Ectodermal cell (in vitro differentiated cells): ENCODE measurements around the gene AMER2.

ENCODE experiments used
- H3K27ac ChIP-seq: 2 replicates; pipeline ENCODE4 v1.7.0; 2013; ENCODE audit warnings: mild to moderate bottlenecking, low read depth, low read length; ENCODE audit not compliant: insufficient read depth, poor library complexity, severe bottlenecking
- H3K27me3 ChIP-seq: 2 replicates; pipeline ENCODE4 v1.7.0; 2013; ENCODE audit warnings: mild to moderate bottlenecking, low read length; ENCODE audit not compliant: insufficient read depth, control insufficient read depth, poor library complexity, severe bottlenecking
- H3K36me3 ChIP-seq: one replicate; pipeline ENCODE4 v1.7.0; 2013; ENCODE audit warnings: low read length; ENCODE audit not compliant: control insufficient read depth, insufficient read depth
- H3K4me1 ChIP-seq: one replicate; pipeline ENCODE4 v1.7.0; 2013; ENCODE audit warnings: low read length; ENCODE audit not compliant: control insufficient read depth, insufficient read depth
- H3K4me3 ChIP-seq: 2 replicates; pipeline ENCODE4 v1.7.0; 2013; ENCODE audit warnings: low read depth, low read length, control low read depth; ENCODE audit not compliant: insufficient read depth
- H3K9me3 ChIP-seq: 2 replicates; pipeline ENCODE4 v1.7.0; 2013; ENCODE audit warnings: mild to moderate bottlenecking, low read length, moderate library complexity; ENCODE audit not compliant: control insufficient read depth
- WGBS, 2 experiments: methylation state at CpG; one replicate each; pipeline ENCODE4 v1.1.7; 2013; ENCODE audit warnings: missing lambda C conversion rate in 2 of 2; 5-methylcytosine and 5-hydroxymethylcytosine counted together

The AMER2 gene

DNA sequence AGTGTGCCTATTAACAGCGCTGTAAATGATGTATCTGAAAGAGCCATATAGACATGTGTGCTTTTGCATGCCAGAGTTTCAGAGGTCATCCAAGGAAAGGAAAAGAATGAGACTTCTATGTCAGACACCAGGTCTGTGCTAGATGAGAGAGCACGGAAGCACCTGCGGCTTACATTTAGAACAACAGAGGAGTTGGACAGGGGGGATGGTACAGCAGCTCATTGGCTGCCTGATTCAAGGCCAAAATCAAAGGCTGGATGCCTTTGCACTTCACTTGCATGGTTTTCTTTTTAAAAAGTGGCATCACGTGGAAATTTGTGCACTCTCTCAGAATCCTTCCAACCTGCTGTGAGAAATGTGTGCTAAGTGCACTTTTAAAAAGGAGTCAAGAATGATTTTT lies 32.8 kb upstream of the AMER2 start:
- H3K36me3 ChIP-seq, result no peaks in the 10 kb centered on the region
- WGBS, 2 experiments, result 85 to 86% methylated on average over 4 of the region's 4 CpGs
- H3K27ac ChIP-seq, result no peak overlapping the region
- H3K4me3 ChIP-seq, result no peak overlapping the region
- H3K9me3 ChIP-seq, result no peaks in the 10 kb centered on the region
- peaks cover 4% of the 10 kb centered on the region for H3K4me1 ChIP-seq
- H3K27me3 ChIP-seq, result no peaks in the 10 kb centered on the region

DNA sequence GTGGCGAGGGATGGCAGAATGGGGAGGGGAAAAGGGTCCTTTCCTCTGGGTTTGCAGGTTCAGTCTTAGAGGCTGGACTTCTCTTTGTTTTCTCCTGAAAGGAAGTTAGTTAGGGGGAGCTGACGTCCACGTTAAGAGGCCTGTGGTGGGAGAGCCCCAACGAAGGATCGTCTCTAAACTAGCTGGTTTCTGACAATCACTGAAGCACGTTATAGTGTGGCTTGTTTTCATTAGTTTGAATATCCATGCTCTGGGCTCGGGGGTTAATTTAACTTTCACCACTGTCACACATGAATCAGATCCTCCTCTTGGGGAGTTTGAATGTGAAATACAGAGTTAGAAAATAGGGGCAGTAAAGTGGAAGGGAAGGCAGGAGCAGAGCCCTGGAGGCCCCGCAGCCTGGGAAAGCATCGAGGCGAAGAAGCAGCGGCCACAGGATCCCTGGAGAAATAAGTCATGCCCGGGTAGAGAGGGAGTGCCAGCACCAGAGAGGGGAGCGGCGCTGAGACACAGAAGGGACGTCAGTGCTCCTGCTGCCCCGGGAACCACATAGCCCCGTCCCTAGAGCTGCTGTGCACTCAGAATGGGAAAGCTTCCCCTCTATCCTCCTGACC lies 31.1 kb upstream of the AMER2 start:
- H3K27me3 ChIP-seq, result no peaks in the 10 kb centered on the region
- H3K36me3 ChIP-seq, result no peaks in the 10 kb centered on the region
- H3K27ac ChIP-seq, result no peak overlapping the region
- WGBS, 2 experiments, result 59 to 66% methylated on average over 16 to 17 of the region's 17 CpGs
- H3K9me3 ChIP-seq, result no peaks in the 10 kb centered on the region
- H3K4me1 ChIP-seq, result peaks cover 4% of the 10 kb centered on the region
- H3K4me3 ChIP-seq, result no peak overlapping the region

DNA sequence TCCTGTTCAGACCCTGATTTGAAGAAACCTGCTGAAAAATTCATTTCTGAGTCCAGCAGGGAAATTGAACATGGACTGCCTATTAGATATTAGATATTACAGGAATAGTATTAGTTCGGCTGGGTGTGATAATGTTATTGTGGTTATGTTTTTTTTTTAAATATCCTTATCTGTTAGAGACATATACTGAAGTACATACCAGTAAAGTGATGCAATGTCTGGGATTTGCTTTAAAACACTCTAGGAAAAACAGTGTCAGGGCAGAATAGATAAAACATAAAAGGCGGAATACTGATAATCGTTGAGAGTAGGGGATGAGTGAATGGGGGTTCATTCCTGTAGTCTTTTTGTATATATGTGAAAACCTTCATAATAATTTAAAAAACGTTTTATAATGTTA lies 28.7 kb upstream of the AMER2 start:
- Histone ChIP-seq H3K27me3 (no peaks in the 10 kb centered on the region), H3K36me3 (no peaks in the 10 kb centered on the region), H3K4me3 (no peak overlapping the region), H3K4me1 (peaks cover 4% of the 10 kb centered on the region), H3K27ac (no peak overlapping the region), H3K9me3 (no peaks in the 10 kb centered on the region)
- WGBS, 2 experiments, result 98% methylated on average over 3 of the region's 4 CpGs

DNA sequence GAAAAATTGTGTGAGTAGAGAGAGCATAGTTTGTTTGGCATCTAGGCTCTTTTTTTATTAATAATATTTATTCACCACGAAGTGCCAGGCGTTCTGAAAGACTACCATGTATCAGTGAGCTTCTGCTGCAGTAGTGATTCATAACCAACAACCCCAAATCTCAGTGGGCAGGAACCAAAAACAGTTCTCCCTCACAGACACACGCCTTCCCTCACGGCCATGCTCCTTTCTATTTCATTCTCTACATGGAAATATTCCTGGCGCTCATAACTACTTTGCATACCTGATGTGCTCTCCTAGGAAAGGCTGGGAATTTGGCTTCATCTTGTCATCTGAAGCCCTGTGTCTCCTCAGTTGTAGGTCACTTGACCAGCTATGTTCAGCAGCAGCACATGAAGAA lies 26.6 kb upstream of the AMER2 start:
- Histone ChIP-seq H3K36me3 (no peaks in the 10 kb centered on the region), H3K4me3 (no peak overlapping the region), H3K4me1 (peaks cover 4% of the 10 kb centered on the region), H3K27ac (no peak overlapping the region), H3K27me3 (no peaks in the 10 kb centered on the region), H3K9me3 (no peaks in the 10 kb centered on the region)
- WGBS, 2 experiments, result 91 to 93% methylated on average over 5 of the region's 5 CpGs

DNA sequence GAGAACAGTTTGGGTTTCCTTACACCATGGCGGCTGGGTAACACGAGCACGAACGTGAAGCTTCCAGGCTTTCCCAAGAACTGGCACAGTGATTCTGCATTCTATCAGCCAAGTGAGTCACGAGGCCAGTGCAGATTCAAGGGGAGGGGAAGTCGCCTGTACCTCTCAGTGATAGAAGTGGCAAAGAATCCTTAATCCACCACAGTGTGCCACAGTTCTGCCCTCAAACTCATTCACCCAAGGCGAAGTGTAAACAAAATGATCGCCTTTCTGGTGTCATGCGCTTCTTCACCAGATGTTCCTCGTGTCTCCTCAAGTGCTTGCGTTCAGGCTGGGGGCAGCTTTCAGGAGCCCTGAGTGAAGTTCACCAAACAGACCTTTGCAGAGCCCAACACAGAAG lies 24.9 kb upstream of the AMER2 start:
- Histone ChIP-seq H3K4me1 (no peaks in the 10 kb centered on the region), H3K4me3 (no peak overlapping the region), H3K27ac (no peak overlapping the region), H3K9me3 (no peaks in the 10 kb centered on the region), H3K27me3 (no peaks in the 10 kb centered on the region), H3K36me3 (no peaks in the 10 kb centered on the region)
- 94% methylated on average over 11 of the region's 11 CpGs for WGBS, 2 experiments

DNA sequence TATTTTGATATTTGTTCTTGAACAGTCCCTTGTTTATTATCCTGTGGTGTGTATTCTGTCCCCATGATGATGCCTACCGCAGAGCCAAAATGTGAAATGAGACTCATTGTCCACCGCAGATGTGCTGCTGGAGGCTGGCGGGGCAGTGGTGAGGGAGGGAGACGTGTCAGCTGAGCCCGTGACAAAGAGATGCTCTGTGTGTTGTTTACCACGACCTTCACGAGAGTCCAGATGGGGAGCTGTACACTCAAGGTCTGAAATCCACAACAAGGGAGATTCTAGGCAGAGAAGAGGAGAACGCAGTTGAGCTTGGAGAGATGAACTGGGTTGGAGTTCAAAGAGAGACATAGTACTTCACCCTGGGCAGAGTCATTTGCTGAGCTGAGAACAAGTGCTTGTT lies 20.8 kb upstream of the AMER2 start:
- H3K27ac ChIP-seq, result no peak overlapping the region
- no peaks in the 10 kb centered on the region for H3K36me3 ChIP-seq
- H3K4me1 ChIP-seq, result no peaks in the 10 kb centered on the region
- WGBS, 2 experiments, result 87 to 90% methylated on average over 8 of the region's 8 CpGs
- no peak overlapping the region for H3K4me3 ChIP-seq
- H3K27me3 ChIP-seq, result no peaks in the 10 kb centered on the region
- no peaks in the 10 kb centered on the region for H3K9me3 ChIP-seq

DNA sequence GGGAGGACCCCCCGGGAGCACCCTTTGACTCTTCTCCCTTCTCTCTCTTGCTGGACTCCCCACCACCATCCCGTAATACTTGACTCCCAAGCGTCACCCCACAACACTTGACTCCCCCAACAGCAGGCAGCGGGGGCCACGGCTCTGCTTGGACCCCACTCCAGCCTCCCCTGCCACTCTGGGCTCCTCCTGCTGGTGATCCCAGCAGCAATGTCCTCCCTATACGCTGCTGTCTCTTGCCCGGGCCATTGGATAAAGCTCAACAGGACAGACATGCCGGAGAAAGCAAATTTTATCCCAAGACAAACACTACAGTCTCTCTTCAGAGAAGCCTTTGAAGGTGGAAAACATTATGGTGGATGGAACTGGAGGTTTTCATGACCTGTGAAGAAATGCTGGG lies 20.4 kb upstream of the AMER2 start:
- WGBS, 2 experiments, result 91 to 95% methylated on average over 7 to 8 of the region's 8 CpGs
- Histone ChIP-seq H3K27ac (no peak overlapping the region), H3K36me3 (no peaks in the 10 kb centered on the region), H3K4me1 (no peaks in the 10 kb centered on the region), H3K27me3 (no peaks in the 10 kb centered on the region), H3K9me3 (no peaks in the 10 kb centered on the region), H3K4me3 (no peak overlapping the region)

DNA sequence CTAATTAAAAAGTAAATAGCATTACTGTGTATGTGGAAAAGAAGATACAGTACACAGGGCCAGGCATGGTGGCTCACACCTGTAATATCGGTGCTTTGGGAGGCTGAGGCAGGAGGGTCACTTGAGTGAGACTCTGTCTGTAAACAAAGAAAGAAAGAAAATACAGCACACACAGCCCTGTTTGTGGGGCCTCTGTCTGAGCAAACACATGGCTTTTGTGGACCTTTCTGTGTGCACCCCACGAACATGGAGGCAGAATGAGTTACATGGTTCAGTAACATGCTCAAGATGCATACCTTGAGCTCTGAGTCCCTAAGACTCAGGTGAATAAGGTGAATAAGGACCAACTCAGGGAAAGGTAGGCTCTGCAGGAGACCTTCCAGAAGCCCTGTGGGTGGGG lies 20.0 kb upstream of the AMER2 start:
- 90 to 93% methylated on average over 2 of the region's 2 CpGs for WGBS, 2 experiments
- Histone ChIP-seq H3K36me3 (no peaks in the 10 kb centered on the region), H3K27me3 (no peaks in the 10 kb centered on the region), H3K4me3 (no peak overlapping the region), H3K27ac (no peak overlapping the region), H3K9me3 (no peaks in the 10 kb centered on the region), H3K4me1 (no peaks in the 10 kb centered on the region)

DNA sequence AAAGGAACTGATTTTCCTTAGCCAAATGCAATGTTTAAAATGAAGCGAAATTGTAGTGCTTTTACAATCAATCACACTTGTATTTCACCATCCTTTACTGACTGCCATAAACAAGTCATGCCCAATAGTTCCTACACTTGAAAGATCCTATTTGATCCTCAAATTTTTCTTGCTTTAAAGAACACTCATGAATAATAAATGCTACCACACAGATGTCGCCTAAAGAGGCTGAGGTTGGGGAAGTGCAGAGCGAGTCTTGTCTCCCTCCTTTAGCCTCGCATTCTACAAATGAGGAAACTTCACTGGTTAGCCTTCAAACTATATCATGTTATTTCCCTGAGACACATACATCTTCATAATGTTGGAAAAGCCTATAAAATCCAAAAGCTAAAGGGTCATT lies 18.7 kb upstream of the AMER2 start:
- 92 to 97% methylated on average over 4 of the region's 4 CpGs for WGBS, 2 experiments
- Histone ChIP-seq H3K27me3 (no peaks in the 10 kb centered on the region), H3K4me1 (no peaks in the 10 kb centered on the region), H3K27ac (no peak overlapping the region), H3K9me3 (no peaks in the 10 kb centered on the region), H3K36me3 (no peaks in the 10 kb centered on the region), H3K4me3 (no peak overlapping the region)

DNA sequence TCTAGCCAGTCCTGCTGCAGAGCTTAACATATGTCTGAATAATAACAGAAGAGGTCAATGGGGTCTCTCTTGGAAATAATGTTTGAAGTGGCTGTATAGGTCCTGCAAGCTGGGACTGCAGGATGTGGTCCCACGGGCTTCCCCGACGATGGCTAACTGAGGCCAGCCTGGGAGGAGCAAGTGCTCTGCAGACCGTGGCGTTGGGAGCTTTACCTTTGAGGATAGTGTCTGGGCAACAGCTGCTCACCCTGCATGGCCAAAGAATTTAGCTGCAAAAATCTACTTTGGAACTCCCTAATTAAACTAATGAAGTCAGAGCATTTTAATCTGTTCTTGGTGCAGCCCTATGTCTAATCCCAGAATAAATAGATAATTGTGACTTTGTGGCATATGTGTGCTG lies 18.2 kb upstream of the AMER2 start:
- H3K4me1 ChIP-seq, result no peaks in the 10 kb centered on the region
- H3K27me3 ChIP-seq, result no peaks in the 10 kb centered on the region
- 81 to 87% methylated on average over 5 of the region's 5 CpGs for WGBS, 2 experiments
- no peaks in the 10 kb centered on the region for H3K9me3 ChIP-seq
- H3K36me3 ChIP-seq, result no peaks in the 10 kb centered on the region
- no peak overlapping the region for H3K4me3 ChIP-seq
- no peak overlapping the region for H3K27ac ChIP-seq

DNA sequence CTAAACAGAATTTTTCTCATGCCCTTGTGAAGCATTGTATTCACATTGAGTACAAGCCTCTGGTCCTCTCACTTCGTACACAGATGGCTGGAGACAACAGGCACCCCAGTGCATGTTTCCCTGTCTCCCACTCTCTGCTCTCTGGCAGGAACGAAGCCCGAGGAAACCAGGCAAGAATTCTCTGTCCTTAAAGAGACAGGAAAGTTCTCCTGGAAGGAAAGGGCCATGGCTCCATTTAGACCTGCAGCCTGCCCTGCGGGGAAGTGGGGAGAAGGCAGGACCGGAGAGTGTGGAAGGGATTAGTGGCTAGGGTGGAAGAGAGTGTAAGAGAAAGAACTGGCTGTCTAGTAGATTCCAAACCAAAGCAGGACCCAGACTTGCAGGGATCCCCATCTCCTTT lies 15.5 kb upstream of the AMER2 start:
- H3K36me3 ChIP-seq, result no peaks in the 10 kb centered on the region
- H3K27me3 ChIP-seq, result no peaks in the 10 kb centered on the region
- WGBS, 2 experiments, result 90% methylated on average over 5 of the region's 5 CpGs
- no peaks in the 10 kb centered on the region for H3K4me1 ChIP-seq
- no peaks in the 10 kb centered on the region for H3K9me3 ChIP-seq
- H3K27ac ChIP-seq, result no peak overlapping the region
- no peak overlapping the region for H3K4me3 ChIP-seq
